Measurements from ENCODE around the gene SETD4. TPM values are rescaled to one million over a fixed set of nuclear protein-coding genes. Genes with fewer than 3 reads are reported as not detected.

Gene SETD4
- total and polyA plus RNA-seq, 2 donors (not counting 3 experiments of a cell fraction or from before 2014, with no cell fraction given), result 13.0 to 25.1 TPM

- Histone ChIP-seq H3K27ac (ENCODE audit: insufficient read depth, low read depth, low read length) (no peak overlapping the region), H3K4me1 (ENCODE audit: control insufficient read depth, extremely low read depth, insufficient read depth, low read length) (no peaks in the 10 kb centered on the region), H3K4me2 (ENCODE audit: insufficient read depth, low read length) (no peak overlapping the region), H3K27me3 (ENCODE audit: control insufficient read depth in 2 of 2, insufficient read depth in 2 of 2, low read length in 2 of 2) (peaks cover 0 to 2% of the 10 kb centered on the region in 2 experiments), H3K9me3 (replicated peaks; ENCODE audit: control insufficient read depth, insufficient read depth, low read length) (no peaks in the 10 kb centered on the region), H3K9me1 (replicated peaks; ENCODE audit: control insufficient read depth, extremely low read depth, insufficient read depth, low read length) (no peaks in the 10 kb centered on the region), H2AFZ (ENCODE audit: low read depth, low read length) (no peak overlapping the region), H3K4me3 (replicated peaks in 1 of 3; ENCODE audit: insufficient read depth in 1 of 3, low read depth in 1 of 3, low read length in 3 of 3) (no peak overlapping the region), H4K20me1 (replicated peaks; ENCODE audit: control insufficient read depth, extremely low read depth, insufficient read depth, low read length) (no peaks in the 10 kb centered on the region), H3K9ac (replicated peaks; ENCODE audit: extremely low read depth, insufficient read depth, low read length) (no peak overlapping the region), H3K36me3 (ENCODE audit: control insufficient read depth in 2 of 2, extremely low read depth in 1 of 2, insufficient read depth in 2 of 2, low read length in 2 of 2) (peaks cover 0 to 16% of the 10 kb centered on the region in 2 experiments), H3K79me2 (ENCODE audit: control insufficient read depth, insufficient read depth, low read length) (no peaks in the 10 kb centered on the region)
- ChIA-PET CTCF (interaction anchor here (1.3 to 1.6 kb wide), 2 partner anchors 20 to 70 kb away, joined by 3 to 4 read pairs; no protein-coding TSS in a partner anchor), POLR2A (interaction anchor here (0.6 kb wide), 1 partner anchor 17 kb away, joined by 3 read pairs; no protein-coding TSS in a partner anchor)
- dilution Hi-C loops (cut with MboI; ENCODE audit: extremely low pct_ligation_motif_present, low sequenced_read_pairs) (no loop called here), intact Hi-C loops (cut with micrococcal nuclease) (no loop called here)
- DNase-seq (ENCODE audit: low read depth, low spot score) (no peak), FAIRE-seq (no peak)
- TF ChIP-seq MYC (IDR thresholded peaks at IDR 0.05; ENCODE audit: low read depth, low read length) (no peak), FOS (IDR thresholded peaks at IDR 0.05; ENCODE audit: borderline replicate concordance, insufficient read depth, low read length) (no peak), CTCF (IDR thresholded peaks at IDR 0.05; ENCODE audit: extremely low read depth in 1 of 2, insufficient read depth in 1 of 2, low read depth in 1 of 2, low read length in 2 of 2) (no peak), POLR2AphosphoS5 (IDR thresholded peaks at IDR 0.05; ENCODE audit: insufficient read depth, low read depth, low read length) (no peak)
- BruUV-seq (replicated peaks), result no TSS peak
Observed at GRCh38 chr21:36034211-36034913, 26.0 kb downstream of the SETD4 start.

Data from endothelial cell of umbilical vein (primary cell).